GM18511 (cell line): ENCODE results near the gene CLEC2L.
A peak's percentile ranks its signal among the peaks of the same experiment; 100 is the strongest.

ENCODE experiments used
- ATAC-seq: cut with Tn5 transposase; IDR thresholded peaks from one replicate; pipeline ENCODE4 v1.9.1; 2021; ENCODE audit warnings: mild to moderate bottlenecking, moderate library complexity; ENCODE audit not compliant: unreplicated experiment

CLEC2L gene

DNA sequence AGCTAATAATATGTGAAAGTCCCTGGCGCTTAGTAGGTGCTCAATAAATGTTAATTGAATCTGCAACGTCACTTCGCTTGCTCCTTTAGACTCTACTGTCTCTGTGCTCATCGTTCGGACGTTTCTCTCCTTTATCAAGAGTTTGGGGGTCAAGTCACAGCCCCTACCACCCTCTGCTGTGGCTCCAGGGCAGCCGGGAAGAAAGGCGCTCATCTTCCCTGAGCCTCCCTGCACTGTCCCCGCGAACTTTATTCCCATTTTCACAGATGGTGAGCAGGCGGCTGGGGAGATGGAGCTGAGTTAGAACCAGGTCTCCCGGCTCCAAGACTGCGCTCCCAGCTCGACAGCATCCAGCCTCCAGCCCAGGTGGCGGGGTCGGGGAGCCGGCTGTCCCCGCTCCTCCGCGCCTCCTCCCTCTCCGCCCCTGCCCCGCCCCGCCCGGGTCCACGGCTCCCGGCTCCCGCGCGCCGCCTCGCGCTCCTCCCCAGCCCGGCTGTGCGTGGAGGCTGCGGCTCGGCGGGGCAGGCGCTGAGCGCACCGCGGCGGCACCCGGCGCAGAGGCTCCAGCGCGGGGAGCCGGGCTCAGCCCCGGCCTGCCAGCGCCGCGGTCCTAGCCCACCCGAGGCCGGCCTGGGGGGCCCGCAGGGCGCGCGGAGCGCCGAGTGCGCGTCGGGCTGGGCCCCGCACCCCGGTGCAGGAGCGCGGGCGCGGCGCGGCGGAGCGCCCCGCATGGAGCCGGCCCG lies at the start of gene CLEC2L:
Gene CLEC2L, plus strand, starts transcription at position 487 of the 743 bp plus-strand sequence. Its CDS starts 243 bp downstream, at position 730.
- no peak for ATAC-seq

DNA sequence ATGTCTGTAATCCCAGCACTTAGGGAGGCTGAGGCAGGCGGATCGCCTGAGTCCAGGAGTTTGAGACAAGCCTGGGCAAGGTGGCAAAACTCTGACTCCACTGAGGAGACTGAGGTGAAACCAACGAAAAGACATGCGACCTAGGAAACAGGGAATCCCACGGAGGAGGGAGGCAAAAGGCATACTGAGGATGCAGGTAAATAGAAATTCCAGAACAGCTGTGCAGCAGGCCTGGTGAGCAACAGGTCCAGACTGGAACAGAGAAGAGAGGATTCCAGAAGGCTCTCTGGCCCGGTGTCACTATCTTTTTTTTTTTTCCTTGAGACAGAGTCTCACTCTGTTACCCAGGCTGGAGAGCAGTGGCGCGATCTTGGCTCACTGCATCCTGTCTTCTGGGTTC lies 47.3 kb upstream of the CLEC2L start:
- no peak for ATAC-seq

DNA sequence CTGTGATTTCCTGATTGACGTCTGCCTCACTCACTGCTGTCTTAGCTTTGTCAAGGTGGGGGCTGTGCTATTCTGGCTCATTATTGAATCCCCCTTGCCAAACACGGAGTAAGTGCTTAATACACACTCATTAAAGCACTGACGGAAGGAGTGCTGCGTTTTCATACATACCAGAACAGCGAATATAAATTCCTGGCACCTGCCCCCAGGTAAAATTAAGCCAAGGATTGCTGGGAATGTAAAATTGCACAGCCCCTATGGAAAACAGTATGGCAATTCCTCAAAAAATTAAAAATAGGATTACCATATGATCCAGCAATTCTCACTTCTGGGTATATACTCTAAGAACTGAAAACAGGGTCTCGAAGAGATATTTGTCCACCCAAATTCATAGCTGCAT lies 46.6 kb upstream of the CLEC2L start:
- ATAC-seq: no peak

DNA sequence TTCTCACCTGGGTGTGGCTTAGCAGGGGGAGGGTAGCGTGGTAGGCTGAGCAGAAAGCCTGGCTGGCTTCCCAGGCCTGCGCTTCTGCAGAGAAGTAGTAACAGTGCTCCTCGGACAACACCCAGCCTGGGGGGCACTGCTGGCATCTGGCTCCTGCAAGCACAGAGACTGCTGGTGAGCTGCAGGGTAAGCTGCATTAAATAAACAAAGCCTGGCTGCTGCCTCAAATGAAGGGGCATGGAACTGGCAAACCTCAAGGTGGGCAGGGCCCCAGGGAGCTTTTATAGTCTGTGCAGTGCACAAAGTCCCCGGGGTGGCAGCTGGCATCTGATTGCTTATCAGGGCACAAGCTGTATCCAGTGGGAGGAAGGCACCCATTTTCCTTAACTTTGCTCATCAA lies 43.9 kb upstream of the CLEC2L start:
- no peak for ATAC-seq

DNA sequence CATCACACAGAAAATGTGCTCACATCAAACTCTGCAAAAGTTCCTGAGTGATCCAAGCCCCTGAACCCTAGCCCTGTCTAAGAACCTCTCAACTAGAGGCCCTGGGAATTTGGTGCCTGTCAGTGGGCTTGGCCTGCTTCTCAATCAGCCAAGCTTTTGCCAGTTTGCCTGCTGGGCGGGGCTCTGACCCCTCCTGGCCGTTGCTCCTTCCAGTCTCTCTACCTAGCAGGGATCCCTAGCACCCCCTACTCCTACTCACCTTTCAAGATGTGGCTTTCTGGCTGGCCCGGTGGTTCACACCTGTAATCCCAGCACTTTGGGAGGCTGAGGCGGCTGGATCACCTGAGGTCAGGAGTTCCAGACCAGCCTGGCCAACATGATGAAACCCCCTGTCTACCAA lies 42.1 kb upstream of the CLEC2L start:
- no peak for ATAC-seq

DNA sequence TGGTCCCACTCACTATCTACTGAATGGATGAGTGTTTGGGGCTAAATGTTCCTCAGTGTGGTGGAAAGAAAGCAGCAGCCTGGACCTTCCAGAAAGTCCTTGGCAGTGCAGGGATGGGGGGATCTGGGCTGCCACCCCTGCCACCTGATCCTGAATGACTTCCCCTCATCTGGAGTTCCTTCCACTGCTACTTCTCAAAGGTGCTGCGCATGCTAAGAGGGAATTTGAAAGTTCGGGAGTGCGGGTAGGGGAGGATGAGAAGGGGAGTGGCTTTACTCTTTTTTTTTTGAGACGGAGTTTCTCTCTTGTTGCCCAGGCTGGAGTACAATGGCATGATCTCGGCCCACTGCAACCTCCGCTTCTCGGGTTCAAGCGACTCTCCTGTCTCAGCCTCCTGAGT lies 41.4 kb upstream of the CLEC2L start:
- ATAC-seq: no peak

DNA sequence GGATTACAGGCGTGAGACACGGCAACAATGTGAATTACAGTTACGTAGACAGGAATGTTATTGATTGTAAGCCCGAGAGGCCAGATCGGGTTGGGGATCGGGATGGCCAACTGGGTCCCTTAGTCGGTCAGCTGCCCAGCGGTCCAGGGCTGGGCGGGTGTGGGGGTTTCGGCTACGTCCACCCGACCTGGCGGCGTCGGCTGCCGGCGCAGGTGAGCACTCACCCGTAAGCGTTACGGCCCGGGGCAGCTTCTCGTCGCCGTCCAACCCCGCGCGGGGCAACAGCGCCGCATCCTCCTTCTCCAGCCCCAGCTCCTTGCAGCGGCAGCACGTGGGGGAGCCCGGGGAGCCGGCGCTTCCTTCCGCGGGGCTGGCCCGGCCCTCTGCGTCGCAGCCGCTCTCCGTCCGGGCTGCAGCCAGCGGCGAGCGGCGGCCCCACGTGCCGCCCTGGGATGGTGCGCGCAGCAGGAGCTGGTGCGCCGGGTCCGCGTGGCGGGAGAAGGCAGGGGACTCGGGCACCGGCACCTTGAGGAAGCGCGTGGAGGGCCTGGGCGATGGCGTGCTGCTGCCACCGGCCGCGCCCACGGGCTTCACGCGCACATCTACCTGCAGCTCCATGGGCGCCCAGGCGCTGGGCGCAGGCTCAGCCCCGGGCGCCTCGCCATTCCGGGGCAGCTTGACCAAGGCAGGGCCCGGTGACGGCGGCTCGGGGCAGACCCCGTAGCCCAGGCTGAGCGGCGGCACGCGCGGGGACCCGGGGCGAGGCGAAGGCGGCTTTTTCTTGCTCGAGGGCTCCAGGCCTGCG lies 40.6 kb upstream of the CLEC2L start:
- ATAC-seq: peak; percentile 35

DNA sequence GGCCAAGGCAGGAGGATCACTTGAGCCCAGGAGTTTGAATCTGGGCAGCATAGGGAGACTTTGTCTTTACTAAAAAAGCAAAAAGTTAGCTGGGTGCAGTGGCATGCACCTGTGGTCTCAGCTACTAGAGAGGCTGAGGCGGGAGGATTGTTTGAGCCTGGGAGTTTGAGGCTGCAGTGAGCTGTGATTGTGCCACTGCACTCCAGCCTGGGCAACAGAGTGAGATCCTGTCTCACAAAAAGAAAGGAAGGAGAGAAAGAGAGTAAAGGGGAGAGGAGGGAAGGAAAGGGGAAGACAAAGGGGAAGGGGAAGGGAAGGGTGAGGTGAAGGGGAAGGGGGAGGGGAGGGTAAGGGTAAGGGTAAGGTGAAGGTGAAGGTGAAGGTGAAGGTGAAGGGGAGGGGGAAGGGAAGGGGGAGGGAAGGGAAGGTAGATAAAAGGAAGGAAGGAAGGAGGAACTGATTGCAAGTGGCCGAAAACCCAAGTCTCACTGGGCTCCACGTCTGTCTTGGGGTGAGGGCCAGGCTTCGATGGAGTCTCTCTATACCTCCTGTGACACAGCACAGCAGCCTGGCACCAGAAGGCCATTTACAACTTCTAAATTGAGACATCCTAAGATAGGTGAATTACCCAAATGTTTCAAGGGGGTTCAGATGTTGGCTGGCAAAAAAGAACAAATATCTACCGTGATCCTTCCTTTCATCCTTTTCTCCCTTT lies 36.0 kb upstream of the CLEC2L start:
- no peak for ATAC-seq

DNA sequence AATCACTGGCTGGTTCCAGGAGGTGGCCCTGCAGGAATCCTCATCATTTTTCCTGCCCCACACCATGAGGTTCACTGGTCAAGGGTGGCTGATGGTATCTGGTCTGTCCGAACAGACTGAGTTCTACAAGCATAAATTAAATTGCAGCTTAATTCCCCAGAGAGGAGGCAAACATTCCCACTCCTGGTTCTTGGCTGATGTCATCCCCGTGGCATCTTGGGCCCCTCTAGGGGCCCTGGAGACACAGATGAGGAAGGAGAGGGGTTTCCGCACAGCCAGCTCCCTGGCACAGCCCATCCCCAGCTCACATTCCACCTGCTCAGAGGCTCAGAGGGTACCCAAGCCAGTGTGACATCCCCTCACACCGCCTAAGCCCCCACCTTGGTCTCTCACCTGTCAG lies 34.7 kb upstream of the CLEC2L start:
- ATAC-seq: no peak

DNA sequence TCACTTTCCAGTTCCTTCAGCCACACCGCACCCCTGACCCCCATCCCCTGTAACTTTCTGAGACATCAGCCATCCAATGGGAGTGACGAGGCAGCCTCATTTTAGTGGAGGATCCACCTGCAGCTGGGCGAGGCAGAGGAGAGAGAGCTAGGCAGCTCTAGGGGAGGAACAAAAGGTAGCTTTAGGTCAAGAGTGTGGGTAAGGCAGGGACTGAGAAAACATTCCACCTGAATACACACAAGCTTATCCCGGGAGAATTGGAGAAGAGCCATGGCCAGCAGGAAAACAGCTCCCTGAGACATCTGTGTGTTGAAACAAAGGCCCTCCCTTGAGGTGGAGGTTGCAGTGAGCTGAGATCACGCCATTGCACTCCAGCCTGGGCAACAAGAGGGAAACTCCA lies 33.4 kb upstream of the CLEC2L start:
- ATAC-seq: no peak

DNA sequence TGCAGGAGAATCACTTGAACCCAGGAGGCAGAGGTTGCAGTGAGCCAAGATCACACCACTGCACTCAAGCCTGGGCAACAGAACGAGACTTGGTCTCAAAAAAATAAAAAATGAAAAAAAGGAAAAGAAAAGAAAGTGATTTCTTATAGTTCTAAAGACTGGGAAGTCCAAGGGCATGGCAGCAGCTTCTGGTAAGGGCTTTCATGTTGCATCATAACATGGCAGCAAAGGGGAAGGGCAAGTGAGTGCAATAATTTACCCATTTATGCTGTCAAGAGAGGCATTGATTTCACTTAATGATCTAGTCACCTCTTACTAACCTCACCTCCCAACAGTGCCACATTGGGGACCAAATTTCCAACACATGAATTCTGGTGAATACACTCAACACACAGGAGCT lies 31.2 kb upstream of the CLEC2L start:
- ATAC-seq: no peak

DNA sequence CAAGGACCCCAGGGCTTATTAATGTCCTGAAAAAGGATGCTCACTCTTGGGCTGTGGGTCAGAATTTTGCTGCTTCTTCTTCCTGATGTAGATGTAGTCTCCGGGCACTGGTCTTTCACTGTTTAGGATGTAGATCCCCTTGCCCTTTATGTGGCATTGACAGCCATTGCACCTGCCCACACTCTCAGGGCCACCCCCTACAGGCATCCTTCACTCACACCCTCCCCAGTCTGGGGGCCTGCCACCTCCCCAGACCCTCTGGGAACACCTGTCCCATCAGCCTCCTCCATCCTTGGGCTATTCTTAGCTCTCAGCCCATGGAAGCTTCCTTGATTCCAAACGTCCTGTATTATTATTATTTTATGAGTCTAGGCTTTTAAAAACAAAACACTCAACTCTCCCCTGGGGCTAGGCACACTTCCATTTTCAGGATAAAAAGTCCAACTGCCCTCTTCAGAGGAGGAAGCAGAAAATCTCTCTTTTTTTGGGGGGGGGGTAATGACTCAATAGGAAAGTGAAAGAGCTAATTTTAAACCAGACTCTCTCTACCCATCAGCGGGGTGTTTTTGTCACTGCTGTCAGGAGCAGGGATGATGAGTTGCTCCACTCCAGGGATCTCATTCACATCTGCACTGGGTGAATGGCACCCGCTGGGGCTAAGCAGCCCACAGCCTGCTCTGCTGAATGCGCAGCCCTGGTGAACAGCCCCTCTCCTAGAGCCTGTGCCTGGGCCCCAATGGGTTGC lies 28.5 kb upstream of the CLEC2L start:
- peak; percentile 78 for ATAC-seq

DNA sequence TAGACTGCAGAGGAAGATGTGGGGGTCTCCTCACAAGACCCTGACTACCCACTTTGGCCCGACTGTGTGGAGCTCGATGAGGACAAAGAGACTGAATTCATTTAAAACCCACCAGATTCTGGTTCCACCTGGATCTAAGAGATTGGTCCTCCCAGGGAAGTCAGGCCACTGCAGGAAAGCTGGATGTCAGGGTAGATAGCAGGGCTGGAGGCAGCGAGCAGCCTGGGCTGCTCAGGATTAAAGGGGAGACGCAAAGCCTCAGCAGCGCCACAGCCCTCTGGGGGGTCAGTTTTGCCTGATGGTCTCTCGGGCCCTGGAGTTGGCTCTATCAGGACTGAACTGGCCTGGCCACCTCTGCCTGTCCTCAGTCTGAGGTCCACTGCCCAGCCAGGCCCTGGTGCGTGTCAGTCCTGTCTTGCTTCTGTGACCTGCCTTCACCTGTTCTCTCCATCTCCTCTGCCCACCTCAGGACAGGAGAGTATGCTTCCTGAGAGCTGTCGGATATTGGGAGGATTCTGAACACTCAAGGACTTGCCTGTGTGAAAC lies 27.8 kb upstream of the CLEC2L start:
- ATAC-seq: peak; percentile 7

DNA sequence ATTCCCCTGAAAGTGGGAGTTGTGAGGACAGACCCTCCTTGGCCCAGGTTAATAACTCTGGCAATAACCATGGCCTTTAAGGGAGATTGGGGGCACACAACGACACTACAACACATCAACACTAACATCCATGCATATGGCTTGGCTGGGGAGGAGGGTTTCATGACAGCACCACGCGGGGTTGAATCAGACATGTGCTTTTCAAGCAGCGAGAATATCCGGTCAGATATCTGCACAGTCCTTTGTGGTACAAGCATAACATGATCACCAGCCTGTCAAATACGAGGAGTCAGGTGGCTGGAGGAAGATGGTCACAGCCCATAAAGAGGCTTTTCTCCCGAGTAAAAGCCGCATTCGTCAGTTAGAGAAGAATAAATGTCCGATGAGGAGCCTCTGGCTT lies 27.0 kb upstream of the CLEC2L start:
- no peak for ATAC-seq

DNA sequence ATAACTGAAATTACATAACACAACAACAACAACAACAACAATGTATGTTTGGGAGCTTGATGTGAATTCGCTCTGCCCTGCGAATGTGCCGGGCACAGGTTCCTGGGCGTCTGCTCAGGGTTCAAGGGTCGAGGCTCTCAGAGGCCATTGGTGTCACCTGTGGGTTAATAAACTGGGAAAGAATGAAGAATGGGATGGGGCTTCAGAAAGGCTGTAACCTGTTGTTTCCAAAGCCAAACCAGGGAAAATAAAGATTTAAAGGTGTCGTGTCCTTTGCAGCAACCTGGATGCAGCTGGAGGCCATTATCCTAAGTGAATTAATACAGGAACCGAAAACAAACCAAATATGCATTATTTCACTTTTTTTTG lies 22.7 kb upstream of the CLEC2L start:
- no peak for ATAC-seq

DNA sequence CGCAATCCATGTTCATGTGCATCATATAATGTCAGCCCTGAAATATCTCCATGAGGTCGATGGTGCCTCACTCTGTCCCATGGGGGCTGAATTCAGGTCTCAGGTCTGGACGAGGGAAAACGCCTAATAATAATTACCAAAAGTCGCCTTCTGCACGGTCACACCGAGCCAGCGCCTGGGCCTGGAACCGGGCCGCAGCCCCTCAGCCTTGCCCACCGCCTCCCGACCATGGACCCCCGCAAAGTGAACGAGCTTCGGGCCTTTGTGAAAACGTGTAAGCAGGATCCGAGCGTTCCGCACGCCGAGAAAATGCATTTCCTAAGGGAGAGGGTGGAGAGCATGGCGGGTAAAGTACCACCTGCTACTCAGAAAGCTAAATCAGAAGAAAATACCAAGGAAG lies 21.3 kb upstream of the CLEC2L start:
- no peak for ATAC-seq

DNA sequence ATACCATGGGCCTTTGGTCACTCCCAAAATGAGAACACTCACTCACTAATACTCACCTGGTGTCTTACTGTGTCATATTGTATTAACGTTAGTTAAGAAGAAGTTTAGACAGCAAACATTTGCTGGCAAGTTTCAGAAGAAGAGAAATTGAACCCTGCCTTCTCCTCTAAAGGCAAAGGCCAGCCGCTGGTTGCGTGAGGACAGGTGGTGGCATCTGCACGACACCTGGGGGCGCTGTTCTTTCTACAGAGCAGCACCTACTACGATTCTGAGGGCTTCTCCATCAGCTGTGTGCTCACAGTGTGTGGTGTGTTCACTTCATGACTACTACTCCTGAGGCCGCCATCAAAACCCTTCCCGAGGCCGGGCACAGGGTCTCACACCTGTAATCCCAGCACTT lies 17.9 kb upstream of the CLEC2L start:
- no peak for ATAC-seq

DNA sequence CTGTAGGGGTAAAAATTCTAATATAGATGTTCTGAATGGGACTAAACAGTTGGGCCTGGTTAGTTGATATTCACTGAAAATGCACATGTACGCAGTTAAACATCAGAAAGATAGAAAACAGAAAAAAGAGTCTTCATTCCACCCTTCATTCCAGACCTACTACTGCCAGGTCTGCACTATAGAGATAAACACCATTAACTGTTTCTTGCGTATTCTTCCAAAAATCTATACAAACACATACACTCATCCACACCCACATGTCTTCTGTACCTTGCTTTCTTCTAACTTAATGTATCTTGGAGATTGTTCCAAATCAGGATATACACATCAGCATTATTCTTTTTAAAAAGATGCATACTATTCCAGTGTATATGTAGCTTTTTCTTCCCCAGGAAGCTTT lies 13.9 kb upstream of the CLEC2L start:
- no peak for ATAC-seq

DNA sequence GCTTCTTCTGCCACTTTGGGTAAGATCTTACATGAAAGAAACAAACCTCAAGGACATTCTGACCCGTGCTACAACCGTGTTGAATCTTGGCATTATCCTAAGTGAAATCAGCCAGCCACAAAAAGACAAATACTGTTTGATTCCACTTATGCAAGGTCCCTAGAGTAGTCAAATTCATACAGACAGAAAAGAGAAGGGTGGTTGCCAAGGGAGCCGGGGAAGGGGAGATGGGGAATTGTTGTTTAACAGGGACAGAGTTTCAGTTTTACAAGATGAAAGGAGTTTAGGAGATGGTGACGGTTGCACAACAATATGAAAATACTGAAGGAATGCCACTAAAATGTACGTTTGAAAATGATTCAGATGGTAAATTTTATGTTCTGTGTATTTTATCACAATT lies 12.2 kb upstream of the CLEC2L start:
- ATAC-seq: no peak

DNA sequence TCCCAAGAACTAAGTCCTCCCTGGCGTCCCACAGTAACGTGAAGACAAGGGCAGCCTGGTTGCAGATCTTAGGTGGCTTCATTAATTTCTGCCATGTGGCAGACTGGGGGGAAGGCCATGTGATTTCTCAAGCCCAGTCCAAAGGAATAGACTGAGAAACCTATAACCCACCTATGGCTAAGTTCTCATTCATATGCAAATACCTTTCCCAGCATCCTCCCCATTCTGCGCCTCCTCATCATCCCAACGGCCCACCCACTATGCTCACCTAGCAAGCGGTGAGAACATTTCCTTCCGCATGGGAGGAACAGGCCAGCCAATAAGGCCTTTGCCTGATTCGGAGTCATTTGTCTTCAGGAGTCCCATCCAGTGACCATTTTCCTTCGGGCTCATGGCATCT lies 8.2 kb upstream of the CLEC2L start:
- no peak for ATAC-seq

DNA sequence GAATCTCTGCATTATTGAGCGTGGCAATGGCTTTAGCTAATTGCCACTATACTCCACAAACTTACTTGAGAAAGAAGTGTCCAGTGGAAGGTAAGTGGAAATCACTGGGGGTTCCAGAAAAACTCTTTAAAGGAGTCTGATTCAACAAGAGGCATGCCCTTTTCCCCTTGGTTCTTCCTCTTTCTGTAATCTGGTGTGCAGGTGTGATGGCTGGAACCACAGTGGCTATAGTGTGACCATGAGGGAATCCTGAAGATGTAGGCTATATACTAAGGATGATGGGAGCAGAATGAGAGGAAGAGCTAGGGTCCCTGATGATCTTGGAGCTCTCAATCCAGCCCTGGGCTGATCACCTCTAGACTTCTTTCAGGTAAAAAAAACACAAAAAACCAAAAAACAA lies 2.0 kb upstream of the CLEC2L start:
- no peak for ATAC-seq
